ENCODE data around the gene KCNK6. TPM values are rescaled to one million over a fixed set of nuclear protein-coding genes. Genes with fewer than 3 reads are reported as not detected.

Gene KCNK6
- 22.8 TPM for total RNA-seq

DNA sequence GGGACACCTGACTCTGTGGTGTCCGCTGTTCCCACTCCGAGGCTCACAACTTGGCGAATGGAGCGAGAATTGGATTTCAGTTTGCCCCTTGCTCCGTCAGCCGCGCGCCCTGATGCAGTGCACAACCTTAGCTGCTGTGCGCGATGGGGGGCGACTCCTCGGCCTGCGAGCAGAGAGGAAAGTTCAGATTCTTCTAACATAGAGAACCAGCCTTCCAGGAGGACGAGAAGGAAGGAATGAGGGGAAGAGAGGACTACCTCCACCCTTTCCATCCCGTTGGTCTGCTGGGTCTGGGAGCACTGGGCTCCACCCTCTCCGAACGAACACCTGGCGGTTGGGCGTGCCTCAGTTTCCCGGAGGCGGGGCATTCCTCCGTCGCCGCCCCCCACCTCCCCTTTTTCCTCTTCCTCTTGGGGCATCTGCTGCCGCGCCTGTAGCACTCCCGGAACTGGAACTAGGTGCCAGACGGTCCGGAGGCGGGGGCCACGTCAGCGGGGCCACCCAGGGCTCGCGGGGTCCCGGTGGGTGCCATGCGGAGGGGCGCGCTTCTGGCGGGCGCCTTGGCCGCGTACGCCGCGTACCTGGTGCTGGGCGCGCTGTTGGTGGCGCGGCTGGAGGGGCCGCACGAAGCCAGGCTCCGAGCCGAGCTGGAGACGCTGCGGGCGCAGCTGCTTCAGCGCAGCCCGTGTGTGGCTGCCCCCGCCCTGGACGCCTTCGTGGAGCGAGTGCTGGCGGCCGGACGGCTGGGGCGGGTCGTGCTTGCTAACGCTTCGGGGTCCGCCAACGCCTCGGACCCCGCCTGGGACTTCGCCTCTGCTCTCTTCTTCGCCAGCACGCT, at the start of gene KCNK6:
Gene KCNK6 (plus strand): TSS at position 425 of the 838 bp plus-strand sequence. CDS start 106 bp downstream, at position 531.
- H3K27ac ChIP-seq: peak within 1 kb of the TSS; percentile 91 to 98
- peaks cover 2 to 8% of the 10 kb centered on the region in 2 donors for H3K36me3 ChIP-seq
- peak within 1 kb of the TSS; percentile 67 to 95 for H3K4me3 ChIP-seq
- intact Hi-C loops (cut with DNase I): loop anchor here (2.0 kb wide), 2 partner anchors 55 to 75 kb away; partner anchors contain the start of gene PSMD8
- H3K9me3 ChIP-seq: no peaks in the 10 kb centered on the region
- H3K4me1 ChIP-seq: peaks cover 12 to 36% of the 10 kb centered on the region in 2 donors
- H3K27me3 ChIP-seq: no peaks in the 10 kb centered on the region
- DNase-seq (ENCODE audit: low spot score in 2 of 2): no peak
- no peak for TF ChIP-seq CTCF (IDR thresholded peaks at IDR 0.05)

- DNase-seq (ENCODE audit: low spot score in 2 of 2): no peak
- no peak for TF ChIP-seq CTCF (IDR thresholded peaks at IDR 0.05)
- H3K4me1 ChIP-seq: peaks cover 14 to 68% of the 10 kb centered on the region in 2 donors
- H3K9me3 ChIP-seq: no peaks in the 10 kb centered on the region
- peak overlapping the region in 1 of 2 donors; percentile 5 for H3K4me3 ChIP-seq
- no peaks in the 10 kb centered on the region for H3K27me3 ChIP-seq
- H3K27ac ChIP-seq: peak overlapping the region; percentile 98
- intact Hi-C loops (cut with DNase I): no loop called here
- H3K36me3 ChIP-seq: no peaks in the 10 kb centered on the region
Observed at GRCh38 chr19:38270587-38271167, 49.0 kb upstream of the KCNK6 start.

DNA sequence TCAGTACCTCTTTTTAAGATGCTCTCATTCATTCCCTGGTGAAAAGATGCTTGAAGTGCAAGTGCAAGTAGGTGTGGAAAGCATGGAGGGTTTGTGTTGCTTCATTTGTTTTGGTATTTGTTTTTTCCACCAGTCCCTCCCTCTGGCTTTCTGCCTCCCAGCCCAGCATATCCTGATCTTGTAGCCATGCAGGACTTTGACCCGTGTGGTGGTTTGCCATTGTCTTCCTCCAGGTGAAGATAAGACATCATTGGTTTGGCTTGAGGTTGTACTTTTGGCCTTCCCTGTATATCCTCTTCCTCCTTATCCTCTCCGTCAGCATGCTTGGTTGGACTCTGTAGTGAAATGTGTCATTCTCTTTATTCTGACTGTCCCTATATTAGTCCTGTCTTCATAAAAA, 46.1 kb upstream of the KCNK6 start:
- H3K4me3 ChIP-seq: no peak overlapping the region
- no peak for TF ChIP-seq CTCF (IDR thresholded peaks at IDR 0.05)
- H3K27me3 ChIP-seq: no peaks in the 10 kb centered on the region
- peak overlapping the region; percentile 85 to 89 for H3K27ac ChIP-seq
- no peaks in the 10 kb centered on the region for H3K9me3 ChIP-seq
- intact Hi-C loops (cut with DNase I): no loop called here
- no peak for DNase-seq (ENCODE audit: low spot score in 2 of 2)
- no peaks in the 10 kb centered on the region for H3K36me3 ChIP-seq
- peaks cover 22 to 70% of the 10 kb centered on the region in 2 donors for H3K4me1 ChIP-seq

DNA sequence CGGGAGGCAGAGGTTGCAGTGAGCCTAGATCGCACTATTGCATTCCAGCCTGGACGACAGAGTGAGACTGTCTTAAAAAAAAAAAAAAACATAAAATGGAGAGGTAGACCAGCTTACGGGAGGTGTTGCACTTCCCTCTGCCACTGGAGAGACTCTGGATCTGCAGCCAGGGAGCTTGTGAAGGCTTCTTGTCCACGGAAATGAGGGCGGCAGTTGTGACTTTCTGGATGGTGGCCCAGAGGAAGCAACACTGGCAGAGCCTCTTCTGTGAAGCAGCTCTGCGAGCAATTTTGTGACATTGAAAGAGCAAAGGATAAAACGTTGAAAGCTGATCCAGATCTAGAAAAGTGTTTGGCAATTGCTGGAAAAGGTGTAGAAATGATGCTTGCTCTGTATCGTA, 44.9 kb upstream of the KCNK6 start:
- Histone ChIP-seq H3K36me3 (no peaks in the 10 kb centered on the region), H3K27me3 (no peaks in the 10 kb centered on the region), H3K9me3 (no peaks in the 10 kb centered on the region), H3K4me3 (no peak overlapping the region), H3K27ac (peak overlapping the region; percentile 85 to 89), H3K4me1 (peaks cover 26 to 73% of the 10 kb centered on the region in 2 donors)
- TF ChIP-seq CTCF (IDR thresholded peaks at IDR 0.05): no peak
- intact Hi-C loops (cut with DNase I): no loop called here
- no peak for DNase-seq (ENCODE audit: low spot score in 2 of 2)

GRCh38 chr19:38276942-38277517, 42.6 kb upstream of the KCNK6 start:
- intact Hi-C loops (cut with DNase I): no loop called here
- TF ChIP-seq CTCF (IDR thresholded peaks at IDR 0.05): no peak
- peaks cover 26 to 61% of the 10 kb centered on the region in 2 donors for H3K4me1 ChIP-seq
- no peaks in the 10 kb centered on the region for H3K27me3 ChIP-seq
- H3K4me3 ChIP-seq: peak overlapping the region in 1 of 2 donors; percentile 27
- peaks cover 0 to 8% of the 10 kb centered on the region in 2 donors for H3K36me3 ChIP-seq
- H3K27ac ChIP-seq: peak overlapping the region; percentile 85 to 89
- no peaks in the 10 kb centered on the region for H3K9me3 ChIP-seq
- DNase-seq (ENCODE audit: low spot score in 2 of 2): no peak

Measured in ascending aorta (tissue), 2 donors.